ENCODE measurements around the gene LRRC59. TPM values are rescaled to one million over a fixed set of nuclear protein-coding genes. Genes with fewer than 3 reads are reported as not detected.
A peak's percentile ranks its signal among the peaks of the same experiment; 100 is the strongest.
"Not testable (repeated sequence)": the region's sequence is repeated elsewhere in the genome, so short reads cannot be mapped to it uniquely, and the experiment has no call there.

Gene LRRC59
- total and polyA plus RNA-seq, 8 donors: 43.6 to 151 (median 54.3) TPM

DNA sequence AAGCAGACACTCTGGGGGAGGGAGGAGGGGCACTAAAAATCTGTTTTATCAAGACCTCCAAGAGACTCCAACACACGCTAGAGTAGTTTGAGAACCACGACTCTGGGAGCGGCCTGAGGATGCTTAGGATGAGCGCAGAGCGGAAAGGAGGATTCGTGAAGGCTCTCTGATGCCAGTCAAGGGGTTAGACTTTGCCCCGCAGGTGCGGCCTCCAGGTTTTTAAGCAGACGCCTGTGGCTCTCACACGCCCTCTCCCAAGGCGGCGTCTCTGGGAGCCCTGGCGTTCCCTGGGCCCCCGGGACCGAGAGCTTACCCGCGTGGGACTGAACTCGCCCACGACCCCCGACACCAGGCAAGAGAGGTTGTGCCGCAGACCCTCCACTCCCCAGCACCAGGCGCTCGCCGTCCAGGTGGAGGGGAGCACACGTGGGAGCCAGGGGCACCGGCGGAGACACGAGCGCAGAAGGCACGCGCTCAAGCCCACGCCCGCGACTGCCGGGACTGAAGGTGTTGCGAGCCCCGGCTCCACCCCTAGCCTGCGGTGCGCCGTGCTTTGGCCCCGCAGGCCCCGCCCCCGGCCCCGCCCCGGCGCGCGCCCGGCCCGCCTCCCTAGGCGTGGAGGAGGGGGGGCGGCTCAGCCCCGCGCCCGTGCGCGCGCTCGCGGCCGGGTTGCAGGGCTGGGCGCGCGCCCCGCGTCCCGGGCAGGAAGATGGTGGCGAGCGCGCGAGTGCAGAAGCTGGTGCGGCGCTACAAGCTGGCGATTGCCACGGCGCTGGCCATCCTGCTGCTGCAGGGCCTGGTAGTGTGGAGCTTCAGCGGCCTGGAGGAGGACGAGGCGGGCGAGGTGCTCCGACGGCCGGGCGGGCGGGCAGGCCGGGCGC is 51.7 kb downstream of the LRRC59 start, which contains the start of gene XYLT2:
Gene XYLT2, plus strand, starts transcription at position 695 of the 881 bp plus-strand sequence. Its CDS starts 15 bp downstream, at position 710.
- Histone ChIP-seq H3K27me3 (no peaks in the 10 kb centered on the region), H3K4me1 (peaks cover 15 to 34% of the 10 kb centered on the region in 2 donors), H3K36me3 (no peaks in the 10 kb centered on the region), H3K27ac (peak within 1 kb of the TSS in 1 of 2 donors; percentile 48), H3K9me3 (no peaks in the 10 kb centered on the region), H3K4me3 (peak within 1 kb of the TSS; percentile 67)
- intact Hi-C loops (cut with DNase I): no loop called here
- DNase-seq: peak; percentile 83 to 98 (median 90)
- TF ChIP-seq, protein P1, sequence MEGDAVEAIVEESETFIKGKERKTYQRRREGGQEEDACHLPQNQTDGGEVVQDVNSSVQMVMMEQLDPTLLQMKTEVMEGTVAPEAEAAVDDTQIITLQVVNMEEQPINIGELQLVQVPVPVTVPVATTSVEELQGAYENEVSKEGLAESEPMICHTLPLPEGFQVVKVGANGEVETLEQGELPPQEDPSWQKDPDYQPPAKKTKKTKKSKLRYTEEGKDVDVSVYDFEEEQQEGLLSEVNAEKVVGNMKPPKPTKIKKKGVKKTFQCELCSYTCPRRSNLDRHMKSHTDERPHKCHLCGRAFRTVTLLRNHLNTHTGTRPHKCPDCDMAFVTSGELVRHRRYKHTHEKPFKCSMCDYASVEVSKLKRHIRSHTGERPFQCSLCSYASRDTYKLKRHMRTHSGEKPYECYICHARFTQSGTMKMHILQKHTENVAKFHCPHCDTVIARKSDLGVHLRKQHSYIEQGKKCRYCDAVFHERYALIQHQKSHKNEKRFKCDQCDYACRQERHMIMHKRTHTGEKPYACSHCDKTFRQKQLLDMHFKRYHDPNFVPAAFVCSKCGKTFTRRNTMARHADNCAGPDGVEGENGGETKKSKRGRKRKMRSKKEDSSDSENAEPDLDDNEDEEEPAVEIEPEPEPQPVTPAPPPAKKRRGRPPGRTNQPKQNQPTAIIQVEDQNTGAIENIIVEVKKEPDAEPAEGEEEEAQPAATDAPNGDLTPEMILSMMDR (IDR thresholded peaks at IDR 0.05): no peak
- peak; percentile 96 for ATAC-seq

DNA sequence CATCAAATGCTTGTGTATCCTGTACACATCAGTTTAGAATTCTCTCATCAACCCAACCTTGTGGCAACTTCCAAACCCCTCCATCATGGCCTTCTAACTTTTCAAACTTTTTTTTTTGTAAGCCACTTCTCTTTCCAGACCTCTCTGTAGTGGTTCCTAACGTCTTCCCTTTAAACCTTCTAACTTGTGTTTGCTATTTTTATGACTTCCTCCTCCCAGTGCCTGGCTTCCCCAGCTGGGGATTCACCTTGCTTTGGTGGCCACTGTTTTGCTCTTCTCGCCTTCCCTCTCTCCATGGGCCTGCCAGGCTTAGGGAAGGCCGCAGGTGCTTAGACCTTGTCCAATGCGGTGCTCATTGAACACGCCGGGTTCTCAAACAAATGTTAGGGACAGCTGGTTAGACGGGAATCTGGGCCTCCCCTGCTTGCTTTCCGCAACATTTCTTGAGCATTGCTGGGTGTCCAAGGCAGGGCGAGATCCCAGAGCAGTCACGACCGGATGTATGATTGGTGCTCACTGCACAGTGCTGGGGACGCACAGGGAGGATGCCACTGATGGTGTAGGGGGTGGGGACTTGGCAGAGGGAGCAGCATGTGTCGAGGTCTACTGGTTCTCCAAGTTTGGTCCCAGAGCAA is 52.5 kb downstream of the LRRC59 start:
- Histone ChIP-seq H3K4me1 (peaks cover 15 to 34% of the 10 kb centered on the region in 2 donors), H3K9me3 (no peaks in the 10 kb centered on the region), H3K4me3 (no peak overlapping the region), H3K36me3 (no peaks in the 10 kb centered on the region), H3K27me3 (no peaks in the 10 kb centered on the region), H3K27ac (no peak overlapping the region)
- DNase-seq (no peak), ATAC-seq (no peak)
- intact Hi-C loops (cut with DNase I): no loop called here
- TF ChIP-seq, protein P1 (IDR thresholded peaks at IDR 0.05): no peak

- Histone ChIP-seq H3K36me3 (no peaks in the 10 kb centered on the region), H3K4me1 (no peaks in the 10 kb centered on the region), H3K4me3 (no peak overlapping the region), H3K27me3 (peaks cover 0 to 4% of the 10 kb centered on the region in 2 donors), H3K9me3 (peaks cover 0 to 3% of the 10 kb centered on the region in 2 donors), H3K27ac (no peak overlapping the region)
- DNase-seq: no peak
- TF ChIP-seq, protein P1 (IDR thresholded peaks at IDR 0.05): no peak
- ATAC-seq: no peak
- intact Hi-C loops (cut with DNase I): no loop called here
These were observed 57.9 kb downstream of the LRRC59 start for GRCh38 chr17:50339381-50339780.

- Histone ChIP-seq H3K4me3 (no peak overlapping the region), H3K36me3 (no peaks in the 10 kb centered on the region), H3K4me1 (no peaks in the 10 kb centered on the region), H3K9me3 (peaks cover 0 to 3% of the 10 kb centered on the region in 2 donors), H3K27me3 (peaks cover 0 to 4% of the 10 kb centered on the region in 2 donors), H3K27ac (no peak overlapping the region)
- no peak for DNase-seq
- TF ChIP-seq, protein P1 (IDR thresholded peaks at IDR 0.05): no peak
- ATAC-seq: no peak
- intact Hi-C loops (cut with DNase I): no loop called here
These were observed 58.7 kb downstream of the LRRC59 start for GRCh38 chr17:50338645-50339044.

GRCh38 chr17:50337956-50338355 is 59.4 kb downstream of the LRRC59 start:
- TF ChIP-seq, protein P1 (IDR thresholded peaks at IDR 0.05): no peak
- Histone ChIP-seq H3K27ac (no peak overlapping the region), H3K4me1 (no peaks in the 10 kb centered on the region), H3K9me3 (peaks cover 0 to 3% of the 10 kb centered on the region in 2 donors), H3K4me3 (no peak overlapping the region), H3K36me3 (no peaks in the 10 kb centered on the region), H3K27me3 (peaks cover 0 to 4% of the 10 kb centered on the region in 2 donors)
- no peak for ATAC-seq
- DNase-seq: no peak
- intact Hi-C loops (cut with DNase I): no loop called here

- DNase-seq; ATAC-seq; H3K27ac ChIP-seq; intact Hi-C loops (cut with DNase I); H3K4me1 ChIP-seq; H3K27me3 ChIP-seq; H3K4me3 ChIP-seq; H3K9me3 ChIP-seq; H3K36me3 ChIP-seq: not testable (repeated sequence)
These were observed 63.8 kb downstream of the LRRC59 start for GRCh38 chr17:50333291-50334057.
